Activated CD8-positive, alpha-beta T cell treated with anti-CD3 and anti-CD28 coated beads for 36 hours (primary cell): ENCODE data around the gene MAN1B1. TPM values are rescaled to one million over a fixed set of nuclear protein-coding genes. Genes with fewer than 3 reads are reported as not detected.

Source experiments
- ATAC-seq: fragments of 200-7000 bp; cut with Tn5 transposase; one replicate; pipeline ENCODE4 v1.10.0; 2021; ENCODE audit warnings: mild to moderate bottlenecking, moderate library complexity
- CTCF ChIA-PET: fragments of 350-600 bp; sonication (Branson Sonifier 250); formaldehyde crosslinking; loops from one replicate; lab custom pipeline; 2021; ENCODE audit warnings: antibody characterized with exemption; lab: Charles Lee
- POLR2A ChIA-PET: fragments of 350-600 bp; sonication (Branson Sonifier 250); formaldehyde crosslinking; loops from one replicate; lab custom pipeline; 2021; ENCODE audit warnings: antibody characterized with exemption; lab: Charles Lee
- DNase-seq: peaks from one replicate; pipeline ENCODE4 v3.0.0-alpha.2; 2020
- H3K27ac Mint-ChIP-seq: one replicate; pipeline ENCODE4 v1.8.0; 2021; ENCODE audit warnings: mild to moderate bottlenecking, mixed read lengths
- H3K27me3 Mint-ChIP-seq: one replicate; pipeline ENCODE4 v1.8.0; 2021; ENCODE audit warnings: mixed read lengths
- H3K36me3 Mint-ChIP-seq: one replicate; pipeline ENCODE4 v1.8.0; 2021; ENCODE audit warnings: low read depth, mixed read lengths
- H3K4me1 Mint-ChIP-seq: one replicate; pipeline ENCODE4 v1.8.0; 2021; ENCODE audit warnings: low read depth, mixed read lengths
- H3K4me3 Mint-ChIP-seq: one replicate; pipeline ENCODE4 v1.8.0; 2021; ENCODE audit warnings: mild to moderate bottlenecking, moderate library complexity, mixed read lengths
- H3K9me3 Mint-ChIP-seq: one replicate; pipeline ENCODE4 v1.8.0; 2021; ENCODE audit warnings: mixed read lengths
- CTCF ChIP-seq: fragments of 200-600 bp; IDR thresholded peaks from one replicate; pipeline ENCODE4 v1.8.0; 2022; ENCODE audit warnings: antibody characterized with exemption, mild to moderate bottlenecking
- intact Hi-C: fragments of 100-400 bp; cut with micrococcal nuclease; formaldehyde crosslinking; loops from one replicate; pipeline ENCODE4 v1.10.0; 2022
- total RNA-seq, 2 experiments: library from RNA; stranded (reverse); gene quantifications; one replicate each; pipeline ENCODE4 v1.2.3, GENCODE V29; 2021

Gene MAN1B1
- total RNA-seq, 2 experiments from 2014 or later: 31.1 to 33.2 TPM

GRCh38 chr9:137084526-137084925, 2.3 kb upstream of the MAN1B1 start:
- ChIA-PET CTCF (interaction anchor here (1.2 to 3.2 kb wide), 5 partner anchors 11 to 56 kb away, joined by 3 to 13 read pairs (median 4); partner anchors contain the start of gene ABCA2), POLR2A (interaction anchor here (1.1 to 1.2 kb wide), 2 partner anchors 14 to 49 kb away, joined by 3 read pairs; no protein-coding TSS in a partner anchor)
- Mint-ChIP-seq H3K9me3 (no peaks in the 10 kb centered on the region), H3K27ac (no peak overlapping the region), H3K27me3 (no peaks in the 10 kb centered on the region), H3K36me3 (peaks cover 18% of the 10 kb centered on the region), H3K4me3 (no peak overlapping the region), H3K4me1 (peaks cover 42% of the 10 kb centered on the region)
- DNase-seq (no peak), ATAC-seq (no peak)
- intact Hi-C loops: no loop called here
- no peak for TF ChIP-seq CTCF

GRCh38 chr9:137085920-137086530, 760 bp upstream of the MAN1B1 start:
- DNase-seq (peak; percentile 57), ATAC-seq (no peak)
- intact Hi-C loops: no loop called here
- ChIA-PET CTCF (interaction anchor here (1.0 to 3.2 kb wide), 10 partner anchors 9 to 151 kb away, joined by 4 to 17 read pairs (median 6); partner anchors contain the start of genes ABCA2, SAPCD2 and UAP1L1), POLR2A (interaction anchor here (0.6 to 2.2 kb wide), 16 partner anchors 8 to 292 kb away, joined by 3 to 12 read pairs (median 3); partner anchors contain the start of genes SAPCD2 and UAP1L1)
- peaks cover 13% of the 10 kb centered on the region for H3K36me3 Mint-ChIP-seq
- no peaks in the 10 kb centered on the region for H3K27me3 Mint-ChIP-seq
- H3K9me3 Mint-ChIP-seq: no peaks in the 10 kb centered on the region
- peak overlapping the region; percentile 90 for H3K4me3 Mint-ChIP-seq
- H3K4me1 Mint-ChIP-seq: peaks cover 39% of the 10 kb centered on the region
- H3K27ac Mint-ChIP-seq: peak overlapping the region; percentile 94
- TF ChIP-seq CTCF: no peak

- TF ChIP-seq CTCF: no peak
- intact Hi-C loops: no loop called here
- CTCF ChIA-PET: interaction anchor here (0.6 to 3.2 kb wide), 13 partner anchors 8 to 359 kb away, joined by 3 to 17 read pairs (median 4); partner anchors contain the start of genes ABCA2, NPDC1 and RNF224
- Mint-ChIP-seq H3K27me3 (no peaks in the 10 kb centered on the region), H3K4me3 (peak overlapping the region; percentile 86), H3K27ac (peak overlapping the region; percentile 91), H3K4me1 (peaks cover 36% of the 10 kb centered on the region), H3K9me3 (no peaks in the 10 kb centered on the region), H3K36me3 (peaks cover 6% of the 10 kb centered on the region)
- POLR2A ChIA-PET: interaction anchor here (0.9 to 2.5 kb wide), 8 partner anchors 8 to 153 kb away, joined by 3 to 12 read pairs (median 6); partner anchors contain the start of genes SAPCD2 and UAP1L1
- no peak for ATAC-seq
- DNase-seq: peak; percentile 56
Observed at GRCh38 chr9:137087409-137087925, 682 bp downstream of the MAN1B1 start.

GRCh38 chr9:137088121-137088520, 1.3 kb downstream of the MAN1B1 start:
- ATAC-seq (no peak), DNase-seq (no peak)
- peak overlapping the region; percentile 91 for H3K27ac Mint-ChIP-seq
- peaks cover 4% of the 10 kb centered on the region for H3K36me3 Mint-ChIP-seq
- intact Hi-C loops: no loop called here
- TF ChIP-seq CTCF: no peak
- POLR2A ChIA-PET: interaction anchor here (0.9 to 2.5 kb wide), 4 partner anchors 8 to 152 kb away, joined by 3 to 12 read pairs (median 6); no protein-coding TSS in a partner anchor
- H3K27me3 Mint-ChIP-seq: no peaks in the 10 kb centered on the region
- H3K4me3 Mint-ChIP-seq: peak overlapping the region; percentile 86
- H3K9me3 Mint-ChIP-seq: no peaks in the 10 kb centered on the region
- CTCF ChIA-PET: interaction anchor here (0.6 to 2.6 kb wide), 5 partner anchors 8 to 359 kb away, joined by 3 to 17 read pairs (median 4); partner anchors contain the start of genes NPDC1 and RNF224
- peaks cover 36% of the 10 kb centered on the region for H3K4me1 Mint-ChIP-seq
